Non-pigmented ciliary epithelial cell (primary cell): ENCODE results near the gene PCSK9.
A peak's percentile ranks its signal among the peaks of the same experiment; 100 is the strongest.

ENCODE experiments used
- DNase-seq: peaks from one replicate; pipeline ENCODE4 v3.0.0-alpha.2; 2010; ENCODE audit warnings: low read depth

The PCSK9 gene

DNA sequence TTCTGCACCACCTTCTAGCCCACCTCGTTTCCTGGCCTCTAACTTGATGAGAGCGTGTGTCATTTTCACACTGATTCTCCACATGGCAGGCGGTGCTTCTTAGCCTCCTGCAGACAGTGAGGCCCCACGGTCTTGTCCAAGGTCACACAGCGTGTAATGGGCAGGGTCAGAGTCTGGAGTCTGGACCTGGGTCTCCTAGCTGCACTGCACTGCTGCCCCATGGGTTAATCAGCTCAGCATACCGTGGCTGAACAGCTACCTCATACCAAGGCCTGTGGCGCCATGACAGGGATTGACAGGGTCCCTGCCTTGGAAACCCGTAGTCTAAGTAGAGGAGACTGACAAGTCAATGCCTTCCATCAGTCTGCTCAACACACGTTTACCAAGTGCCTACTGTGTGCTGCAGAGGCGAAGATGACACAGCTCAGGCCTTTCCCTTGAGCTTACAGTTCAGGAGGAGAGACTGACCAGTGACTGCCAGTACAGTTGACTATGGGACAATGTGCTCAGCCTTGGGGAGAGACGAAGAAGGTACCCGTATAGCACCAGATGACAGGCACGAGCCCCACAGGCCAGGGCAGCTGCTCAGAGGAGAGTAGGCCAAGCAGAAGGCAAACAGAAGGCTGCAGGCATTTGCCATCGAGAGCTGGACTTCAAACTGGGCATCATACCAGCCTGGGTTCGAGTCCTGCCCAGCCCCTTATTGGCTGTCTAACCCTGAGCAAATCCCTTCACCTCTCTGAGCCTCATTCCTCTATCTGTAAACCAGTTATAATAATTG is 5.5 kb downstream of the PCSK9 start:
- no peak for DNase-seq

DNA sequence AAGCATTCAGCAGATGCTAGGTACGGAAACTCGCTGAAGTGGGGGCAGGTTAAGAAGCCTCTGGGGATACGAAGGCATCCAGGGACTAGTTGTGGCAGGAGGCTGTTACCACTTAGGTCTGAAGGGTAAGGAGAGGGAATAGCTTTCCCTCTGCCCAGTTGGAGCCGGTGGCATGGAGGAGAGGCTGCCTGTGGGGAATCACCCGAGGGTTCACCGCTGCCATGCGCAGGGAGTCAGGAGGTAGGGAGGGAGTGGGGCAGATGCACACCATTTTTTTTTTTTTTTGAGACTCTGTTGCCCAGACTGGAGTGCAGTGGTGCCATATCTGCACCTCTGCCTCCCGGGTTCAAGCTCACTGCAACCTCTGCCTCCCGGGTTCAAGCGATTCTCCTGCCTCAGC is 6.1 kb downstream of the PCSK9 start:
- no peak for DNase-seq

DNA sequence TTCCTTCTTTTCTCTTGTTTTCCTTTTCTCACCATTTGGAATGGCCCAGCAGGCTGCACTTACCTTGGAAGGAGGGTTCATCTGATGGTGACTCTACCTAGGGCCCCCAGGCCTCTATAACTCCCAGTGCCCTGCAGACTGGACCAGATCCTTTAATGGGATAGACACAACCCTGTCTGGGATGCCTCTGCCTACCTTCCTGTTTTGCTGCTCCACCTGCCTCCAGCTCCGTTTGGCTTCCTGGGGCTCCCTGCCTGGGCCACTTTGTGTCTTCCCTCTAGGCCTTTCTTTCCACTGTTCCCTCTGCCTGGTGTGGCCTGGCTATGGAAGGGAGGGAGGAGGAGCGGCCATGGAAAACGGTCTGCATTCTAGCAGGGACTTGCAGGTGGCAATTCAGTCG is 7.5 kb downstream of the PCSK9 start:
- no peak for DNase-seq

DNA sequence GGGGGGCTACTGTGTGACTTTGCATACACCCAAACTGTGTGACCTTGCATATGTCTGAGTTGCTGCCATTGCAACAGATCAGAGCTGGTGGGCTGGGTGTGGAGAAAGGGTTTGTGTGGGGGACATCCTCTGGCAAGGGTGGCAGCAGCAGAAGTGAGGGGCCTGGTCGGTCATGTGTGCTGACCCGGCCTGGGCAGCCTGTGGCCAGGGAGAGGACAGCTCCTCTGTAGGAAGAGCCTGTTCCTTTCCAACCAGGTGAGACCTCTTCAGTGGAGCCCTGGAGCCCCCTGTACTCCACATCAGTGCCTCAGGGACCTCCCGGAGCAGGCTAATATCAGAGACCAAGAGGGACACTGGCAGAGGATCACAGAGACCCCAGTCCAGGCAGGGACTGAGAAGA is 8.3 kb downstream of the PCSK9 start:
- DNase-seq, result no peak

DNA sequence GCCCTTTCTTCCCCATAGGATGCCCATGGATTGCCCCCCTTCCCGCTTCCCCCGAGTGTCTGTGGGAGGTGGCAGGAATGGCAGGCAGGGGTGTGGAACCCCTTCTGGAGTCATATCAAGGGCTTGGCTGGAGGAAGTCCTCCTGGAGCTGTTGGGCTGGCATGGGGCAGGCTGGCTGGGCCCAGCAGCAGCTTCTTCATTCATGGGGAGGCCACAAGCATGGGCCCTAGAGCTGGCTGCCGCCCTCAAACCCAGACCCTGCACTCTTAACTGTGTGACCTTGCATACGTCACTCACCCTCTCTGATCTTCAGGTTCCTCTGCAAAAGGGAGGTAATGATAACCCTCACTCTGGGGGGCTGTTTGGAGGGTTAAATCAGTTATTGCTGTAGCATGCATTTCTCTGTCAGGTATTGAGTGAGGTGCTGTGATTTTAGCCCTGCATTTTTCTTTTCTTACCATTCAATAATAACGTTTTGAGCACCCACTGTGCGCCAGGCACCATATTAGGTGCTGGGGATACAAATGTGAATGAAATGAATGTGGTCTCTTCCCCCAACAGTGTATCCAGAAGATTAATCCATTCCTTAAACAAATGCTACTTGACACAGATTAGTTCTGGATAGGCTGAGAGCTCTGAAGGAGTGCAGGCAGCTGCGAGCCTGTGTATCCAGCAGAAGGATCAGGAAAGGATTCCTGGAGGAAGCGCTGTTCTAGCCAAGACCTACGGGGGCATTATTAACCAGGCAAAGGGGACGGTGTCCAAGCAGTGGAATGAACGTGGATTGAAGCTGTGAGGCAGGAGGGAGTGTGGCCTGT is 9.3 kb downstream of the PCSK9 start:
- DNase-seq, result no peak

DNA sequence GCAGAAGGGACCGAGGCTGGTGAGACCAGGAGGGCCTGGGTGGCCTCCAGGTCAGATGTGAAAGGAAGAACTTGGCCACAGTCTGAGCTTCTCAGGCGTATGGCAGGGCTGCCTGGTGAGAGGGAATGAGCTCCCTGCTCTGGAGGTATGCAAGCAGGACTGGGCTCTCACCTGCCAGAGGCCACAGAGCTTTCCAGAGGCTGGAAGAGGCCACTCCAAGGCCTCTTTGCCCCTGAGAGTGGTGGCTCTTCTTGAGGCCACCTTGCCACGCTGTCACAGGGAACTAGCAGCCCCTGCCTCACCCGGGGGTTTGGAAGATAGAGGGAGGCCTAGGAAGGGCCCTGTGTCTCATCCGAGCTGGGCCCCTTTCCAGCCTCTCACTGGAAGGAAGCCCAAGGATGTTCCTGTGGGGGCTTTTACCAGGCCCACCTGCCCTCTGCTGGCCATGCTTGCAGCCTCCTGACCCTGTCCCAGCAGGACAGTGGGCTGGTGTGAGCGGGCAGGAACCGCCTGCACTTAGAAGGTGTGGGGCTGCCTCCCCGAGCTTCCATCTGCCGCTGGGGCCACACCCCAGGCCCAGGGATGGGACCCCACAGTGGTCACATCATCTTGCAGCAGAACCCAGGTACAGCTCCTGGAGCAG is 10.0 kb downstream of the PCSK9 start:
- DNase-seq, result no peak

DNA sequence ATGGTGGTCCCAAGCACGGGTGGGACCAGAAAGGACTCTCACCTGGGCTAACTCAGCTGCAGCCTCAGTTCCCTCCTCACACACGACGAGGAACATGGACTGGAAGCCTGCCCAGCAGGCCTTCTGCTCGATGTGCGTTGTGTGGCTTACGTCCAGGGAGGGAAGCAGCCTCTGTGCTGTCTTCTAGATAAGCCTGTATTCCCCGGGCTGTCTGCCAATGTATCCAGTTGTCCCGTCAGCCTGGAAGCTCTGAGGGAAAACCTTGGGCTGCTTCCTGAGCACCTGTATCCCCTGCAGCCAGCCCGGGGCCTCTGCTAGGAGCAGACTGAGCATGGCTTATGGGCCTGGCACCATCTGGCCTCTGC is 10.5 kb downstream of the PCSK9 start:
- DNase-seq, result no peak

DNA sequence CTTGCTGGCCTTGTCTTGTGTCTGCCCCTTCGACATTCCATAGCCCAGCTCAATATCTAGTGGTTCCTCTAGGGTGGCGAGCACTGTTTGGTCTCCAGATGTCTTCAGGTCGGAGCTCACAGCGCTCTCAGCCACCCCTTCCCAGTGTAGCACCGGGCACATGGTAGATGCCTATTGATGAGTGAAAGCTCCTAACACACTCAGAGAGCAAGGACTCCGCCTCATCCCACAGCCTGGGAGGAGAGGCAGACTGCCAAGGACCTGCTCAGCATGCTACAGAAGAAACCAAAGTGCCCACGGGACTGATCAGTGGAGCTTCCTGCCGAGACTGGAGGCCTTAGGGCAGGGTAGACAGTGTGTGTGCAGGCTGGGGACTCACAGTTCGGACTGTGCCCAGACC is 10.9 kb downstream of the PCSK9 start:
- DNase-seq, result peak; percentile 38

DNA sequence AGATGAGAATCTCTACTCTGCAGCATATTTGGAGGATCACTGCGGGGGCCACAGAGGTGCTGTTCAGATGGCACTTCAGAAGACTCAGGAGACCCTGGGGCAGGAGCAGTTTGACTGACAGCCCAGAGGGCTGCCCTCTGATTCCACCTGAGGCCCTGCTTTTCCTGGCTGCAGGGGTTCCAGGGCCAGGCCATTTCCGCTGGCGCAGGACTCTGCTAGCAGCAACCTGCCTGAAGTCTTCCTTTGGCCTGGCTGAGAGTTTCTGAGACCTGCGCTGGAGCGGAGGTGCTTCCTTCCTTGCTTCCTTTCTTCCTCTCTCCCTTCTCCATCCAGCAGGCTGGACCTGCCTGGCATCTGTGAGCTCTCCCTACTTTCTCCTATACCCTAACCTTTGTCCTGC is 11.8 kb downstream of the PCSK9 start:
- DNase-seq, result no peak

DNA sequence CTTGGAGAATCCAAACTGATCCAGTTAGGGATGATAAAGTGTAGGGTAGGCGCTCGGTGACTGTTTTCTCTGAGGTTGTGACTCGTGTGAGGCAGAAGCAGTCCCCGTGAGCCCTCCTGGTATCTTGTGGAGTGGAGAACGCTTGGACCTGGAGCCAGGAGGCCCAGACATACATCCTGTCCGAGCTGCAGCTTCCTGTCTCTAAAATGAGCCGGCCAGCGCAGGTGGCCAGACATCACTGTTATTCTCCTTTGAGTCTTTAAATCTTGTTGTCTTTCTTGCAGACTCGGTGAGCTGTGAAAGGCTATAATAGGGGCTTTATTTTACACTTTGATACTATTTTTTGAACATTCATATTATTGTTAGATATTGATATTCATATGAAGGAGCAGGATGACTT is 12.3 kb downstream of the PCSK9 start:
- DNase-seq, result no peak

DNA sequence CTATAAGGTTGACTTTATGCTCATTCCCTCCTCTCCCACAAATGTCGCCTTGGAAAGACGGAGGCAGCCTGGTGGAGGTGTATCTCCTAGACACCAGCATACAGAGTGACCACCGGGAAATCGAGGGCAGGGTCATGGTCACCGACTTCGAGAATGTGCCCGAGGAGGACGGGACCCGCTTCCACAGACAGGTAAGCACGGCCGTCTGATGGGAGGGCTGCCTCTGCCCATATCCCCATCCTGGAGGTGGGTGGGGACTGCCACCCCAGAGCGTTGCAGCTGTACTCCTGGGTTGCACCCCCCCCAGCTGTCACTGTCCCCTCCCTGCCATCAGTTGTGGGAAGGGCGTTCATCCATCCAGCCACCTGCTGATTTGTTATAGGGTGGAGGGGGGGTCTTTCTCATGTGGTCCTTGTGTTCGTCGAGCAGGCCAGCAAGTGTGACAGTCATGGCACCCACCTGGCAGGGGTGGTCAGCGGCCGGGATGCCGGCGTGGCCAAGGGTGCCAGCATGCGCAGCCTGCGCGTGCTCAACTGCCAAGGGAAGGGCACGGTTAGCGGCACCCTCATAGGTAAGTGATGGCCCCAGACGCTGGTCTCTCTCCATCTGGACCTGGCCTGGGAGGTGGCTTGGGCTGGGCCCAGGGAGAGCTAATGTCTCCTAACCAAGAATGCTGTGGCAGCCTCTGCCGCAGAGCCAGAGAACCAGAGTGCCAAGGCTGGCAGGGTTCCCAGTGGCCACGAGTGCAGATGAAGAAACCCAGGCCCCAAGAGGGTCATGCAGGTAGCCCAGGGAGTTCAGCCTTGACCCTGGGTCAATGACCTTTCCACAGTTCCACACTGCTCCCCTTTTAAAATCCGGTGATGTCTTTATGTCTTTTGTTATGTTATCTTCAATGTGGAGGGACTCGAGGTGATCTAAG is 13.1 kb downstream of the PCSK9 start:
- DNase-seq, result no peak

DNA sequence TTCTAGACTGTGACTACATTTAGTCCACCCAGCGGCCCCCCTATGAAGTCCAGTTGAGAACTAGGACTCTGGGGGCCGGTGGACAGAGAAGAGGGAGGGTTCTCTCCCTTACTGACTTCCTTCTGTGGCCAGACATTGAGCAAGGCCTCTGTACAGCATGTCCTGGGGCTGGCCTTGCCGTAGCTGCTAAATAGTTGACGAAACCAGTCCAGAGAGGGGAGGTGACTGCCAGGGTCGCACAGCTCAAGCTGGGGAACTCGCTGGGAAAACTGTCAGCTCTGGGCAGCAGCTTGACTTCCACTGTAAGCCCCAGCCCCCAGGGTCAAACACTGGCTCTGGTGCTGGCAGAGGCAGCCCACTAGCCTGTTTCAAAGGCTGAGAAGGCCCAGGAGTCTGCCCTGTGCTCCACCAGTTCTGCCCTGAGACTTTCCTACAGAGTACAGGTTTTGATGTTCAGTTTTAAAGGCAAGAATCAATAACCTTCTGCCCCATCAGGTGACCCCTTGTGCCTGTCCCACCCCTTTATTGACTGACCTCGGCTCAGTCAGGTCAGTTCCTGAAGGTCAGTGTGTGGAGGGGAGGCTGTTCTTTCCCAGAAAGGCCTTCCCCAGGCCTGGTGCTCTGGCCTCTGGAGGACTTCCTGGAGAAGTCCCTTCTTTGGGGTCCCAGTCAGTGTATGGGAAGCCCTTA is 14.1 kb downstream of the PCSK9 start:
- DNase-seq, result no peak

DNA sequence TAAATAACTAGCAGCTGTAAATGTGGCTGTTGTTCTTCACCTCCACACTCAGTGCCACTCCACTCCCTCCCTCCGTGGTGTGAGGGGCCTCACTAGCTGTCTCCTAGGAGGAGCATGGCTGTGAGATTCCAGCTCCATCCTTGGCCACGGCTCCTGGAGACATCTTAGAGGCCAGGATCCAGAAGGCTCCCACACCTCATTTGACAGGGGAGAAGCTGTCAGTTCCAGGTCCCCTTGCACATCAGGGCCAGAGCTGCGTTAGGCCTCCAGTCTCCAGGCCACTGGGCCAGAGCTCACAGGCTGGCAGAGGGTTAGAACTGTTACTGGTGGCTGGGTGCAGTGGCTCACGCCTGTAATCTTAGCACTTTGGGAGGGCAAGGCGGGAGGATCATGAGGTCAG is 15.0 kb downstream of the PCSK9 start:
- no peak for DNase-seq

DNA sequence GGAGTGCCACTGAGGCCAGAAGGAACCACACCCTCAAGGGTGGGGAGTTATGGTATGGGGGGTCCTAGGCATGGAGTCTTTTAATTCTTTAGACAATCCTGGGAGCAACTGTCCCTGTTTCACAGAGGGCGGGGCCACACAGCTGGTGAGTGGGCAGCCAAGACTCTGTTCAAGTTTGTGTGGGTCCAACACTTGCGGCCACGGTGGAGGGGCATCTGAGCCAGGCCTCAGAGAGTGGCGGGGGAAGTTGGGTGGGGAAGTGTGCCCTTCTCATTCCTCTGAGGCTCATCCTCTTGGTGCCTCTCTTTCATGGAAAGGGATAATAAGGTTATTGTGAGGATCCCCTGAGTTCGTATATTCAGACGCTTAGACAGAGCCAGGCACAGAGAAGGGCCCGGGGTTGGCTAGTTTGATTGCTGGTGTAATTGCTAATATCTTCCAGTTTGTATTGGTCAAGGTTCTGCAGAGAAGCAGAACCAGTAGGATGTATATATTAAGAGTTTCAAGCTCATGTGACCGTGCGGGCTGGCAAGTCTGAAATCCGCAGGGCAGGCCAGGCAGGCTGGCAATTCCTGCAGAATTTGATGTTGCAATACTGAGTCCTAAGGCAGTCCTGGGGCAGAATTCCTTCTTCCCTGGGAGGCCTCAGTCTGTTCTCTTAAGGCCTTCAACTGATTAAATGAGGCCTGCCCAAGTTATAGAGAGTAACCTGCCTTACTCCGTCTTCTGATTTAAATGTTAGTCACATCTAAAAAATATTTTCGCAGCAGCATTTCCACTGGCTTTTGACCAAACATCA is 15.9 kb downstream of the PCSK9 start:
- no peak for DNase-seq

DNA sequence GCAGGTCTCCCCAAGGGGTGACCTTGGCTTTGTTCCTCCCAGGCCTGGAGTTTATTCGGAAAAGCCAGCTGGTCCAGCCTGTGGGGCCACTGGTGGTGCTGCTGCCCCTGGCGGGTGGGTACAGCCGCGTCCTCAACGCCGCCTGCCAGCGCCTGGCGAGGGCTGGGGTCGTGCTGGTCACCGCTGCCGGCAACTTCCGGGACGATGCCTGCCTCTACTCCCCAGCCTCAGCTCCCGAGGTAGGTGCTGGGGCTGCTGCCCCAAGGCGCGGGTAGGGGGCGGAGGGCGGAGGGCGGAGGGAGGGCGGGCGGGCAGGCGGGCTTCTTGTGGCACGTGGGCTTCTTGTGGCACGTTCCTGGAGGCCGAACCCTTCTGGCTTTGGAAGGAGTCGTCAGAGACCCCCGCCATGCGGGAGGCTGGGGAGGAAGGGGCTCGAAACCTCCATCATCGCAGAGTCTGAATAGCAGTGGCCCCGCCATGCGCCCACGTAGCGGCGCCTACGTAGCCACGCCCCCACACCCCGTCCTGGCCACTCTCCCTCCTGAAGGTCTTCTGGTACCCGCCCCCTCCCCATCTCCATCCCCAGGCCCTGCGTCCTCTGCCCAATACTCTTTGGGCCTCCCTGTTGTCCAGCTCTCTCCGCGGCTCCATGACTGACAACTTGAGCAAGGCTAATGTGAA is 16.7 kb downstream of the PCSK9 start:
- DNase-seq, result no peak

DNA sequence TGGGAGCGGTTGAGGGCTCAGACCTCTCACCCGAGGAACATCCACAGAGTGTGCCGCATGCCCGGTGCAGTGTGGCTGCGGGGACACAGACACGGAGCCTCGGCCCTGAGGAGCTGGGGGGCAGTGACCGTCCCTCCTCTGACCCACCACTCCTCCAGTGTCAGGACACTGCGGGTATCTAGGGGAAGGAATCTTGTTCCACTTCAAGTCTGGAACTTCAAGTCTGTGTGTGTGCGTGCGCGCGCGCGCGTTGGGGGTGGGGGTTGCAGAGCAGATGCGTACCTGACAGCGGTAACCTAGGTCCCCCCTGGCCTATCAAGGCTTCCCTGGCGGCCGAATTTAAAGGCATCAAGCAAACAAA is 17.3 kb downstream of the PCSK9 start:
- DNase-seq, result no peak

DNA sequence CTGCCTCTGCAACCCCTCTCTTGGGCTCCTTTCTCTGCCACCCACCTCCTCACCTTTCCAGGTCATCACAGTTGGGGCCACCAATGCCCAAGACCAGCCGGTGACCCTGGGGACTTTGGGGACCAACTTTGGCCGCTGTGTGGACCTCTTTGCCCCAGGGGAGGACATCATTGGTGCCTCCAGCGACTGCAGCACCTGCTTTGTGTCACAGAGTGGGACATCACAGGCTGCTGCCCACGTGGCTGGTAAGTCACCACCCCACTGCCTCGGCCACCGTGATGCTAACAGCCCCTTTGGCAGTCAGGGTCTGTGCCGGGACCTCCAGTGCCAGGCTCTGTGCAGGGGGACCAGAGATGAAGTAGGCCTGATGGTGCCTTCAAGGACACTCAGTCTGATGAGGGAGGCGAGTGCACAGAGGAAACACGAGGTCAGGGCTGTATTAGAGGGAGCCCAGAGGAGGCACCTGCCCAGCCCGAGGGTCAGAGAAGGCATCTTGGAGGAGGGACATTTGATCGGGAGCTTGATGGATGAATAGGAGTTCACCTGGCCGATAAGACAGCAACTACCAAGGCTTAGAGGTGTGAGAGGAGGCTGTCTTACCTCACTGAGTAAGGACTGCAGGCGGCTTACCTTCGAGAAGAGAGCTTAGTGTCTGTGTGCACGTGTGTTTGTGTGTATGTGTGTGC is 18.1 kb downstream of the PCSK9 start:
- DNase-seq, result no peak

DNA sequence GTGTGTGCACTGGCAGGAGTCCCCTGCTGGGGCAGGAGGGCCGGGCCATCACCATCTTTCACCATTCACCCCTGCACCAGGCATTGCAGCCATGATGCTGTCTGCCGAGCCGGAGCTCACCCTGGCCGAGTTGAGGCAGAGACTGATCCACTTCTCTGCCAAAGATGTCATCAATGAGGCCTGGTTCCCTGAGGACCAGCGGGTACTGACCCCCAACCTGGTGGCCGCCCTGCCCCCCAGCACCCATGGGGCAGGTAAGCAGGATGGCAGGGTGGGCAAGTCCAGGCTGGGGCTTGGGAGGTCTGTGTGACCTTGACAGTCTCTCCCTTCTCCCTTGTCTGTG is 18.6 kb downstream of the PCSK9 start:
- no peak for DNase-seq

DNA sequence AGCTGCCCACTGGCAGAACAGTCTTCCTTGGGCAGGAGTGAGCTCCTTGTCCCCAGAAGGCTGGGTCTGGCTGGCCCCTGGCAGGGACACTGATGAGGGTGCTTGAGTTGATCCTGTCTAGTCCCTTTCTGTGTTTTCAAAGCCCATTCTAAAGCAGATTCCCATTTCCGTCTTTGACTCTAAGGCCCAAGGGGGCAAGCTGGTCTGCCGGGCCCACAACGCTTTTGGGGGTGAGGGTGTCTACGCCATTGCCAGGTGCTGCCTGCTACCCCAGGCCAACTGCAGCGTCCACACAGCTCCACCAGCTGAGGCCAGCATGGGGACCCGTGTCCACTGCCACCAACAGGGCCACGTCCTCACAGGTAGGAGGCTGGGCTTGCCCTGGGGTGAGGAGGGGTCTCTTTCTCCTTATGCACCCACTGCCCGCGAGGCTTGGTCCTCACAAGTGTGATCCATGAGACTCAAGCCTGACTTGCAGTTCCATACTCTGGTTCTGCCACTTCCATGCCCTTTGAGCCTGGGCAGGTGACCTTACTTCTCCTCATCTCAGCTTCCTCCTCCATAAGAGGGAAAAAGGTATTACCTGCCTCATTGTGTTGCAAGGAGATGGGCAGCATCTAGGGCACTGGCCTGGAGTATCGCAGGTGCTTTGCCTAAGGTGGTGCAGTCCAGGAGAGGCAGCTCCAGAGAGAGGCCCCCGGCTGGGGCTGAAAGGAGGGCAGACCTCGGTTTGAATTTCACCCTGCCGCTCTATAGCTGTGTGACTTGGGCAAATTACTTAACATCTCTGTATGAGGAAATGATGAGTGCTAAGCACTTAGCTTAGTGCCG is 20.2 kb downstream of the PCSK9 start:
- no peak for DNase-seq
